Vagina (tissue), 2 donors: ENCODE data around the gene TOGARAM1.

Experiments
- POLR2A ChIP-seq, 2 donors: fragments of 450-650 bp; IDR thresholded peaks; one replicate each; pipeline ENCODE4 v1.6.1; 2017; ENCODE audit warnings: antibody characterized with exemption in 2 of 2, mild to moderate bottlenecking in 2 of 2, moderate library complexity in 2 of 2
- POLR2AphosphoS5 ChIP-seq, 2 donors: sonication (generic); formaldehyde crosslinking; IDR thresholded peaks; one replicate each; pipeline ENCODE4 v1.9.0; 2017; ENCODE audit warnings: antibody characterized with exemption in 2 of 2, mild to moderate bottlenecking in 2 of 2, low read depth in 1 of 2; ENCODE audit not compliant: insufficient read depth in 1 of 2
- TF ChIP-seq, protein P1 (sequence below), 3 experiments: fragments of 450-650 bp in 2 of 3; fragments of 200-600 bp in 1 of 3; sonication (generic) in 1 of 3; IDR thresholded peaks; one replicate each; pipeline ENCODE4 v1.5.1; 2017 to 2019; ENCODE audit warnings: antibody characterized with exemption in 3 of 3, mild to moderate bottlenecking in 2 of 3, moderate library complexity in 2 of 3

DNA sequence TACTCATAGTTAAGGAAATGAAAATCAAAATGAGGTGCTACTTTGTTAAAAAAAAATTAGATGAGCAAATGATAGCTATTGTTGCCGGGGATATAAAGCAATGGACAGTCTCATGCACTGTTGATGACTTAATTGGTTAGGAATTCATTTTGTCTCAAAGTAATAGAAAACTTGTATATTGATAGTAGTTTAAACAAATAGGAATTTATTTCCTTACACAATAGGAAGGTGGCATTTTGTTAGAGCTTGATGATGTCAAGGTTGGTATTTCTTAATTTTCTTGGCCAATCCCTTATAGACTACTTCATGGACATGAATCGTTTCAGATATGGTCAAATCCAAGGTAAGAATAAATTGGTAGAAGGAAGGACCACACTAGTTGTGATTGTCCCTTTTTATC, 129.7 kb downstream of the TOGARAM1 start:
- TF ChIP-seq POLR2A (IDR thresholded peaks at IDR 0.05) (no peak), POLR2AphosphoS5 (IDR thresholded peaks at IDR 0.05; ENCODE audit: insufficient read depth in 1 of 2, low read depth in 1 of 2) (no peak)
- TF ChIP-seq, protein P1, sequence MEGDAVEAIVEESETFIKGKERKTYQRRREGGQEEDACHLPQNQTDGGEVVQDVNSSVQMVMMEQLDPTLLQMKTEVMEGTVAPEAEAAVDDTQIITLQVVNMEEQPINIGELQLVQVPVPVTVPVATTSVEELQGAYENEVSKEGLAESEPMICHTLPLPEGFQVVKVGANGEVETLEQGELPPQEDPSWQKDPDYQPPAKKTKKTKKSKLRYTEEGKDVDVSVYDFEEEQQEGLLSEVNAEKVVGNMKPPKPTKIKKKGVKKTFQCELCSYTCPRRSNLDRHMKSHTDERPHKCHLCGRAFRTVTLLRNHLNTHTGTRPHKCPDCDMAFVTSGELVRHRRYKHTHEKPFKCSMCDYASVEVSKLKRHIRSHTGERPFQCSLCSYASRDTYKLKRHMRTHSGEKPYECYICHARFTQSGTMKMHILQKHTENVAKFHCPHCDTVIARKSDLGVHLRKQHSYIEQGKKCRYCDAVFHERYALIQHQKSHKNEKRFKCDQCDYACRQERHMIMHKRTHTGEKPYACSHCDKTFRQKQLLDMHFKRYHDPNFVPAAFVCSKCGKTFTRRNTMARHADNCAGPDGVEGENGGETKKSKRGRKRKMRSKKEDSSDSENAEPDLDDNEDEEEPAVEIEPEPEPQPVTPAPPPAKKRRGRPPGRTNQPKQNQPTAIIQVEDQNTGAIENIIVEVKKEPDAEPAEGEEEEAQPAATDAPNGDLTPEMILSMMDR (IDR thresholded peaks at IDR 0.05): no peak
